Pancreas (tissue), 10 donors: ENCODE measurements around the gene GUCY2D. TPM values are rescaled to one million over a fixed set of nuclear protein-coding genes. Genes with fewer than 3 reads are reported as not detected.
A peak's percentile ranks its signal among the peaks of the same experiment; 100 is the strongest.

Experiments used
- ATAC-seq, 4 donors: fragments of 200-7000 bp; cut with Tn5 transposase; one replicate each; pipeline versions ENCODE4 v1.8.0 to v1.9.1; 2020; ENCODE audit warnings: mild to moderate bottlenecking in 4 of 4, moderate library complexity in 4 of 4
- DNase-seq, 6 donors: peaks; one replicate each; pipeline ENCODE4 v3.0.0-alpha.2; 2020
- FAIRE-seq: peaks from 2 replicates; lab custom pipeline; 2012; peaks lifted over from hg19 to GRCh38; lab: Jason Lieb, UNC
- H3K27ac ChIP-seq, 4 donors: fragments of 200-600 bp; sonication (generic); 1 replicate in 3 of 4; 2 replicates in 1 of 4; pipeline versions ENCODE4 v1.5.0 to v1.8.0; 2020
- H3K27me3 ChIP-seq, 4 donors: fragments of 200-600 bp; one replicate each; pipeline ENCODE4 v1.8.0; 2021
- H3K36me3 ChIP-seq, 3 donors: fragments of 200-600 bp; sonication (generic) in 1 of 3; one replicate each; pipeline versions ENCODE4 v1.5.0 to v1.8.0; 2020 to 2021
- H3K4me1 ChIP-seq, 3 donors: fragments of 200-600 bp; one replicate each; pipeline ENCODE4 v1.8.0; 2021
- H3K4me3 ChIP-seq, 4 donors: fragments of 200-600 bp; sonication (generic) in 2 of 4; one replicate each; pipeline versions ENCODE4 v1.5.0 to v1.8.0; 2020 to 2021
- H3K9me3 ChIP-seq, 4 donors: fragments of 200-600 bp; one replicate each; pipeline ENCODE4 v1.8.0; 2021
- WGBS, 2 donors: extraction: QIAGEN DNeasy Blood & Tissue Kit; methylation state at CpG; one replicate each; pipeline ENCODE4 v1.1.7; 2013; 5-methylcytosine and 5-hydroxymethylcytosine counted together
- intact Hi-C, 3 donors: fragments of 100-400 bp; cut with DNase I; formaldehyde crosslinking; loops; one replicate each; pipeline versions ENCODE4 v1.11.1 to v1.14.2; 2022
- polyA plus RNA-seq, 2 donors: library from polyadenylated mRNA; stranded (reverse); fragments of 200-250 nt; gene quantifications; one replicate each; pipeline ENCODE4 v1.2.3, GENCODE V29; 2013
- total RNA-seq, 6 donors: library from RNA; stranded (reverse); fragmentation: NEBNext Ultra II Directional in 4 of 6; extraction: Animal tissue kit (Norgen Biotek cat#: 25700) in 4 of 6; gene quantifications; one replicate each; pipeline versions ENCODE4 v1.2.1 to v1.2.4, GENCODE V29; 2021 to 2023
- TF ChIP-seq, protein P1 (sequence below), 4 donors: fragments of 200-600 bp; sonication (generic) in 3 of 4; IDR thresholded peaks; one replicate each; pipeline versions ENCODE4 v1.5.0 to v1.8.0; 2021; ENCODE audit warnings: antibody characterized with exemption in 4 of 4
- donor health status: healthy with polysubstance abuse.
- donor health status: DM: no; HTN: no; CAD: no; lungs with moderate emphysema.
- donor health status: DM: no; HTN: no; CAD: no.
- donor health status: control.
- donor health status: control.
- donor health status: Bipolar disorder and iron deficiency.
- donor health status: DM: yes; HTN: yes; CAD: no.
- donor health status: DM: no; HTN: no; CAD: no.
- donor health status: DM: no; HTN: no; CAD: no.
- donor health status: DM: yes; HTN: yes; CAD: no.

Gene GUCY2D
- total and polyA plus RNA-seq, 8 donors: 0.02 to 0.47 (median 0.23) TPM; not detected in 2

DNA sequence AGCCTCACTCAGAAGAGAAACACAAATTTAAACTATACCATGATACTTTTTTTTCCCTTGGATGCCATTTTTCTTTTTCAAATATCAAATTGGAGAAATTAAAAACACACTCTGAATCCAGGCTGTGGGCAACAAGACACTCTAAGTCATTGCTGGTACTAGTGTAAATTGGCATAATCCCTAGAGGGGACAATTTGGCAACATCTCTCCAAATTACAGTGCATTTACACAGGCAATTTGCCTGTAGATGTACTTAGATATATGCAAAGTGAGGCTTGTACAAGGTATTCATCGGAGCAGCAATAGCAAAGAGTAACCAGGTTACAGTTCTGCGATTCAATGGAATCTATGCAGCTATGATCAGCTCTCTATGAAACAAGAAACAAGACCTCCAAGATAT lies 6.7 kb upstream of the GUCY2D start:
- no peaks in the 10 kb centered on the region for H3K4me1 ChIP-seq
- no peak overlapping the region for H3K4me3 ChIP-seq
- FAIRE-seq (no peak), ATAC-seq (no peak), DNase-seq (no peak)
- no peaks in the 10 kb centered on the region for H3K36me3 ChIP-seq
- H3K27ac ChIP-seq: no peak overlapping the region
- TF ChIP-seq, protein P1, sequence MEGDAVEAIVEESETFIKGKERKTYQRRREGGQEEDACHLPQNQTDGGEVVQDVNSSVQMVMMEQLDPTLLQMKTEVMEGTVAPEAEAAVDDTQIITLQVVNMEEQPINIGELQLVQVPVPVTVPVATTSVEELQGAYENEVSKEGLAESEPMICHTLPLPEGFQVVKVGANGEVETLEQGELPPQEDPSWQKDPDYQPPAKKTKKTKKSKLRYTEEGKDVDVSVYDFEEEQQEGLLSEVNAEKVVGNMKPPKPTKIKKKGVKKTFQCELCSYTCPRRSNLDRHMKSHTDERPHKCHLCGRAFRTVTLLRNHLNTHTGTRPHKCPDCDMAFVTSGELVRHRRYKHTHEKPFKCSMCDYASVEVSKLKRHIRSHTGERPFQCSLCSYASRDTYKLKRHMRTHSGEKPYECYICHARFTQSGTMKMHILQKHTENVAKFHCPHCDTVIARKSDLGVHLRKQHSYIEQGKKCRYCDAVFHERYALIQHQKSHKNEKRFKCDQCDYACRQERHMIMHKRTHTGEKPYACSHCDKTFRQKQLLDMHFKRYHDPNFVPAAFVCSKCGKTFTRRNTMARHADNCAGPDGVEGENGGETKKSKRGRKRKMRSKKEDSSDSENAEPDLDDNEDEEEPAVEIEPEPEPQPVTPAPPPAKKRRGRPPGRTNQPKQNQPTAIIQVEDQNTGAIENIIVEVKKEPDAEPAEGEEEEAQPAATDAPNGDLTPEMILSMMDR (IDR thresholded peaks at IDR 0.05): no peak
- WGBS, 2 donors: 92% methylated on average over 2 of the region's 2 CpGs
- H3K9me3 ChIP-seq: no peaks in the 10 kb centered on the region
- intact Hi-C loops: no loop called here
- H3K27me3 ChIP-seq: no peaks in the 10 kb centered on the region

DNA sequence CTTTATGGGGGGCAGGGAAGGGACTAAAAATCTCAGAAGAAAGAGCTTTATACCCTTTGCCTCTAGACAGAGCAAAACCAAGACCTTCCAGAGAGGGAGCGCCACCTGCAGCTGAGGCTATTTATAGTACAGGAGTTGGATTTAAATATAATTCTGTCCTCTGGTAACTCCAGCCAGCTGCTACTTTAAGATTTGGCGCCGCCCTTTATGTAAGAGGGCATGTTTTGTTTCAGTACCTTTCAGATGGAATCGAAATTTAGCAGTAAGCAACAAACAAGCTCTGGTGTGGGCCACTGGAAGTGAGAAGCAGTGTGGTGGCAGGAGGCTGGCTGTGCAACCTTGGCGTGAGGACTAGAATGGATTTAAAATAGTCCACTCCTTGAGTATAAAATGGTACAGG lies 5.2 kb upstream of the GUCY2D start:
- DNase-seq: peak in 3 of 6 donors; percentile 35 to 43 (median 39)
- TF ChIP-seq, protein P1 (IDR thresholded peaks at IDR 0.05): no peak
- peak; percentile 82 to 98 (median 88) for ATAC-seq
- Histone ChIP-seq H3K27me3 (no peaks in the 10 kb centered on the region), H3K9me3 (no peaks in the 10 kb centered on the region), H3K27ac (no peak overlapping the region), H3K4me1 (no peaks in the 10 kb centered on the region), H3K36me3 (no peaks in the 10 kb centered on the region), H3K4me3 (no peak overlapping the region)
- no peak for FAIRE-seq
- WGBS, 2 donors: 20 to 32% methylated on average over 5 of the region's 5 CpGs
- intact Hi-C loops: no loop called here

DNA sequence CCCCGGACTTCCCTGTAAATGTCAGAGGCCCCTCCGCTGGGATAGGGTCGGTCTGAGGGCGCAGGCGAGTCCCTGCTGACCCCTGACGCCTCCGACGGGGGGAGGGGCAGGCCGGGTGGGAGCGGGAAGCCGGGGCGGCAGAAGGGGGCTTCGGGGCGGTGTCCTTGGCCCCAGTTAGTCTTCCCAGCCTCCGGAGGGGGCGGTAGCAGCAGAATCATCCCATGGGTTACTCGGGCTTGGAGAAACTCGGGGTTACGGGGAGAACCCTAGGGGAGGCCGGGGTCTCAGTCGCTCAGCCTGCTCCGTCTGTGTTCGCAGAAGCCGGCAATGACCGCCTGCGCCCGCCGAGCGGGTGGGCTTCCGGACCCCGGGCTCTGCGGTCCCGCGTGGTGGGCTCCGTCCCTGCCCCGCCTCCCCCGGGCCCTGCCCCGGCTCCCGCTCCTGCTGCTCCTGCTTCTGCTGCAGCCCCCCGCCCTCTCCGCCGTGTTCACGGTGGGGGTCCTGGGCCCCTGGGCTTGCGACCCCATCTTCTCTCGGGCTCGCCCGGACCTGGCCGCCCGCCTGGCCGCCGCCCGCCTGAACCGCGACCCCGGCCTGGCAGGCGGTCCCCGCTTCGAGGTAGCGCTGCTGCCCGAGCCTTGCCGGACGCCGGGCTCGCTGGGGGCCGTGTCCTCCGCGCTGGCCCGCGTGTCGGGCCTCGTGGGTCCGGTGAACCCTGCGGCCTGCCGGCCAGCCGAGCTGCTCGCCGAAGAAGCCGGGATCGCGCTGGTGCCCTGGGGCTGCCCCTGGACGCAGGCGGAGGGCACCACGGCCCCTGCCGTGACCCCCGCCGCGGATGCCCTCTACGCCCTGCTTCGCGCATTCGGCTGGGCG lies 542 bp downstream of the GUCY2D start:
- Histone ChIP-seq H3K9me3 (no peaks in the 10 kb centered on the region), H3K4me3 (peak overlapping the region in 1 of 4 donors; percentile 18), H3K27me3 (peaks cover 0 to 5% (median 2%) of the 10 kb centered on the region in 4 donors), H3K4me1 (peaks cover 0 to 6% (median 0%) of the 10 kb centered on the region in 3 donors), H3K36me3 (no peaks in the 10 kb centered on the region), H3K27ac (no peak overlapping the region)
- intact Hi-C loops: loop anchor here in 1 of 3 donors (10.0 kb wide), 1 partner anchor 52 kb away; no protein-coding TSS in a partner anchor
- no peak for FAIRE-seq
- ATAC-seq: peak; percentile 24 to 56 (median 46)
- DNase-seq: peak in 1 of 6 donors; percentile 72
- TF ChIP-seq, protein P1 (IDR thresholded peaks at IDR 0.05): no peak
- 7 to 9% methylated on average over 73 to 92 of the region's 92 CpGs for WGBS, 2 donors

DNA sequence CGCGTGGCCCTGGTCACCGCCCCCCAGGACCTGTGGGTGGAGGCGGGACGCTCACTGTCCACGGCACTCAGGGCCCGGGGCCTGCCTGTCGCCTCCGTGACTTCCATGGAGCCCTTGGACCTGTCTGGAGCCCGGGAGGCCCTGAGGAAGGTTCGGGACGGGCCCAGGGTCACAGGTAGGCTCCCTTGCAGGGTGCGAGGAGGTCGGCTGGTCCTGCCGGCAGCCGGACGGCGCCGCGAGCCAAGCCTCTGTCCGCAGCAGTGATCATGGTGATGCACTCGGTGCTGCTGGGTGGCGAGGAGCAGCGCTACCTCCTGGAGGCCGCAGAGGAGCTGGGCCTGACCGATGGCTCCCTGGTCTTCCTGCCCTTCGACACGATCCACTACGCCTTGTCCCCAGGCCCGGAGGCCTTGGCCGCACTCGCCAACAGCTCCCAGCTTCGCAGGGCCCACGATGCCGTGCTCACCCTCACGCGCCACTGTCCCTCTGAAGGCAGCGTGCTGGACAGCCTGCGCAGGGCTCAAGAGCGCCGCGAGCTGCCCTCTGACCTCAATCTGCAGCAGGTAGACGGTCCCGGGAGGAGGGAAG lies 1.3 kb downstream of the GUCY2D start:
- no peaks in the 10 kb centered on the region for H3K36me3 ChIP-seq
- DNase-seq (no peak), ATAC-seq (no peak), FAIRE-seq (no peak)
- H3K4me1 ChIP-seq: peaks cover 0 to 6% (median 0%) of the 10 kb centered on the region in 3 donors
- WGBS, 2 donors: 60 to 66% methylated on average over 44 of the region's 44 CpGs
- H3K27me3 ChIP-seq: peaks cover 0 to 5% (median 2%) of the 10 kb centered on the region in 4 donors
- H3K4me3 ChIP-seq: peak overlapping the region in 1 of 4 donors; percentile 18
- TF ChIP-seq, protein P1 (IDR thresholded peaks at IDR 0.05): no peak
- no peak overlapping the region for H3K27ac ChIP-seq
- no peaks in the 10 kb centered on the region for H3K9me3 ChIP-seq
- intact Hi-C loops: loop anchor here in 1 of 3 donors (10.0 kb wide), 1 partner anchor 51 kb away; no protein-coding TSS in a partner anchor
